Uterus (tissue), 4 donors: ENCODE measurements around the gene GPX4. TPM values are rescaled to one million over a fixed set of nuclear protein-coding genes. Genes with fewer than 3 reads are reported as not detected.

Experiments used
- DNase-seq, 2 donors: peaks; one replicate each; pipeline ENCODE4 v3.0.0-alpha.2; 2019 to 2020
- H3K27ac ChIP-seq, 2 donors: fragments of 200-600 bp; sonication (generic); 1 replicate in 1 of 2; 2 replicates in 1 of 2; pipeline ENCODE4 v1.5.1; 2016 to 2018
- H3K27me3 ChIP-seq, 2 donors: fragments of 200-600 bp; sonication (generic); one replicate each; pipeline ENCODE4 v1.5.1; 2018 to 2019; ENCODE audit warnings: control low read depth in 1 of 2
- H3K36me3 ChIP-seq, 2 donors: fragments of 200-600 bp; sonication (generic); one replicate each; pipeline ENCODE4 v1.5.1; 2019; ENCODE audit warnings: control low read depth in 1 of 2
- H3K4me1 ChIP-seq, 2 donors: fragments of 200-600 bp; sonication (generic); one replicate each; pipeline ENCODE4 v1.5.1; 2018 to 2019; ENCODE audit warnings: control low read depth in 1 of 2
- H3K4me3 ChIP-seq, 2 donors: fragments of 200-600 bp; sonication (generic); 1 replicate in 1 of 2; 2 replicates in 1 of 2; pipeline ENCODE4 v1.5.1; 2018 to 2019; ENCODE audit warnings: mild to moderate bottlenecking in 1 of 2
- H3K9me3 ChIP-seq, 2 donors: fragments of 200-600 bp; sonication (generic); one replicate each; pipeline ENCODE4 v1.5.1; 2019; ENCODE audit warnings: control low read depth in 1 of 2
- CTCF ChIP-seq, 4 experiments: fragments of 200-600 bp in 2 of 4; fragments of 450-650 bp in 2 of 4; sonication (generic) in 2 of 4; IDR thresholded peaks; one replicate each; pipeline ENCODE4 v1.5.1; 2016 to 2019; ENCODE audit warnings: antibody characterized with exemption in 4 of 4, mild to moderate bottlenecking in 2 of 4, moderate library complexity in 1 of 4
- POLR2A ChIP-seq, 2 donors: fragments of 450-650 bp; IDR thresholded peaks; one replicate each; pipeline ENCODE4 v1.6.1; 2016; ENCODE audit warnings: antibody characterized with exemption in 2 of 2, mild to moderate bottlenecking in 1 of 2, moderate library complexity in 1 of 2
- intact Hi-C: fragments of 100-400 bp; cut with DNase I; formaldehyde crosslinking; loops from one replicate; pipeline ENCODE4 v1.15.1; 2023; ENCODE audit warnings: low total_unique reads
- total RNA-seq, 4 donors: library from RNA; depleted of rRNA in 3 of 4; stranded (reverse); fragments of >200 nt in 3 of 4; gene quantifications; one replicate each; pipeline versions ENCODE4 v1.1.0 to v1.2.4, GENCODE V29; 2014 to 2023
- donor health status: DM: yes; HTN: yes; CAD: no.

Gene GPX4
- total RNA-seq, 4 donors from 2014 or later = 68.2 to 357 (median 163) TPM

GRCh38 chr19:1139126-1139525 is 35.3 kb downstream of the GPX4 start:
- Histone ChIP-seq H3K36me3 (no peaks in the 10 kb centered on the region), H3K27me3 (no peaks in the 10 kb centered on the region)

GRCh38 chr19:1140272-1141027 is 36.7 kb downstream of the GPX4 start:
- H3K27me3 ChIP-seq = no peaks in the 10 kb centered on the region
- H3K4me1 ChIP-seq = peaks cover 0 to 8% of the 10 kb centered on the region in 2 donors
- no peak overlapping the region for H3K4me3 ChIP-seq
- intact Hi-C loops = no loop called here
- DNase-seq = no peak
- H3K27ac ChIP-seq = no peak overlapping the region
- H3K36me3 ChIP-seq = no peaks in the 10 kb centered on the region
- no peaks in the 10 kb centered on the region for H3K9me3 ChIP-seq
- TF ChIP-seq POLR2A (IDR thresholded peaks at IDR 0.05) (no peak), CTCF (IDR thresholded peaks at IDR 0.05) (no peak)

More at GRCh38 chr19:1139126-1139525, 35.3 kb downstream of the GPX4 start:
- no peak for DNase-seq
- H3K4me1 ChIP-seq = peaks cover 0 to 8% of the 10 kb centered on the region in 2 donors
- H3K4me3 ChIP-seq = no peak overlapping the region
- no peak for TF ChIP-seq POLR2A (IDR thresholded peaks at IDR 0.05)
- H3K27ac ChIP-seq = no peak overlapping the region
- no peaks in the 10 kb centered on the region for H3K9me3 ChIP-seq
- intact Hi-C loops = no loop called here

GRCh38 chr19:1141944-1142343 is 38.1 kb downstream of the GPX4 start:
- DNase-seq = no peak
- TF ChIP-seq POLR2A (IDR thresholded peaks at IDR 0.05) (no peak), CTCF (IDR thresholded peaks at IDR 0.05) (no peak)
- H3K9me3 ChIP-seq = no peaks in the 10 kb centered on the region
- no peak overlapping the region for H3K27ac ChIP-seq
- H3K36me3 ChIP-seq = no peaks in the 10 kb centered on the region
- H3K4me3 ChIP-seq = no peak overlapping the region
- H3K27me3 ChIP-seq = no peaks in the 10 kb centered on the region
- peaks cover 0 to under 1% of the 10 kb centered on the region in 2 donors for H3K4me1 ChIP-seq
- intact Hi-C loops = no loop called here

- TF ChIP-seq CTCF (IDR thresholded peaks at IDR 0.05) (no peak), POLR2A (IDR thresholded peaks at IDR 0.05) (no peak)
- intact Hi-C loops = no loop called here
- Histone ChIP-seq H3K27ac (no peak overlapping the region), H3K27me3 (no peaks in the 10 kb centered on the region), H3K4me3 (no peak overlapping the region), H3K9me3 (no peaks in the 10 kb centered on the region), H3K4me1 (no peaks in the 10 kb centered on the region), H3K36me3 (no peaks in the 10 kb centered on the region)
- DNase-seq = no peak
These were observed 40.1 kb downstream of the GPX4 start for GRCh38 chr19:1143828-1144399.

GRCh38 chr19:1144741-1145140 is 40.9 kb downstream of the GPX4 start:
- no peaks in the 10 kb centered on the region for H3K4me1 ChIP-seq
- H3K27me3 ChIP-seq = no peaks in the 10 kb centered on the region
- H3K9me3 ChIP-seq = no peaks in the 10 kb centered on the region
- no peaks in the 10 kb centered on the region for H3K36me3 ChIP-seq
- H3K27ac ChIP-seq = no peak overlapping the region
- no peak overlapping the region for H3K4me3 ChIP-seq
- no peak for DNase-seq
- TF ChIP-seq CTCF (IDR thresholded peaks at IDR 0.05) (no peak), POLR2A (IDR thresholded peaks at IDR 0.05) (no peak)
- intact Hi-C loops = no loop called here
